NCI-H446 treated with DMSO at 0.1 percent for 48 hours (cell line): ENCODE measurements around the gene PTPN4.

Experiments
- DNase-seq: peaks from one replicate; lab custom pipeline; 2025; lab: John Stamatoyannopoulos, UW

The PTPN4 gene

GRCh38 chr2:119857742-119858141 is 98.0 kb downstream of the PTPN4 start:
- DNase-seq, result no peak

GRCh38 chr2:119859528-119859927 is 99.8 kb downstream of the PTPN4 start:
- no peak for DNase-seq

- no peak for DNase-seq
Measured at GRCh38 chr2:119860924-119861323, 101.2 kb downstream of the PTPN4 start.

GRCh38 chr2:119862127-119862889 is 102.6 kb downstream of the PTPN4 start:
- DNase-seq, result no peak

- no peak for DNase-seq
Measured at GRCh38 chr2:119864318-119864717, 104.6 kb downstream of the PTPN4 start.

GRCh38 chr2:119871725-119872124 is 112.0 kb downstream of the PTPN4 start:
- DNase-seq, result no peak

GRCh38 chr2:119873350-119874315 is 113.9 kb downstream of the PTPN4 start:
- DNase-seq, result no peak

- no peak for DNase-seq
Measured at GRCh38 chr2:119879502-119879901, 119.8 kb downstream of the PTPN4 start.

- no peak for DNase-seq
Measured at GRCh38 chr2:119888680-119889079, 129.0 kb downstream of the PTPN4 start.

GRCh38 chr2:119897736-119898395 is 138.1 kb downstream of the PTPN4 start:
- DNase-seq, result no peak

GRCh38 chr2:119901013-119901412 is 141.3 kb downstream of the PTPN4 start:
- no peak for DNase-seq

- DNase-seq, result no peak
Measured at GRCh38 chr2:119910566-119910965, 150.8 kb downstream of the PTPN4 start.

GRCh38 chr2:119914266-119914665 is 154.5 kb downstream of the PTPN4 start:
- DNase-seq, result no peak

- no peak for DNase-seq
Measured at GRCh38 chr2:119921825-119922224, 162.1 kb downstream of the PTPN4 start.

- no peak for DNase-seq
Measured at GRCh38 chr2:119922699-119923098, 163.0 kb downstream of the PTPN4 start.

- no peak for DNase-seq
Measured at GRCh38 chr2:119929537-119929936, 169.8 kb downstream of the PTPN4 start.

GRCh38 chr2:119932809-119933208 is 173.1 kb downstream of the PTPN4 start:
- no peak for DNase-seq

GRCh38 chr2:119934319-119934718 is 174.6 kb downstream of the PTPN4 start:
- DNase-seq, result no peak

- no peak for DNase-seq
Measured at GRCh38 chr2:119937680-119938079, 178.0 kb downstream of the PTPN4 start.

- no peak for DNase-seq
Measured at GRCh38 chr2:119939915-119940314, 180.2 kb downstream of the PTPN4 start.

GRCh38 chr2:119940856-119941255 is 181.1 kb downstream of the PTPN4 start:
- no peak for DNase-seq

GRCh38 chr2:119941388-119941787 is 181.7 kb downstream of the PTPN4 start:
- no peak for DNase-seq
